GM18861 (cell line): ENCODE data around the gene S100A10.

Experiments used
- ATAC-seq: cut with Tn5 transposase; IDR thresholded peaks from one replicate; pipeline ENCODE4 v1.9.1; 2021; ENCODE audit not compliant: unreplicated experiment

Gene S100A10

DNA sequence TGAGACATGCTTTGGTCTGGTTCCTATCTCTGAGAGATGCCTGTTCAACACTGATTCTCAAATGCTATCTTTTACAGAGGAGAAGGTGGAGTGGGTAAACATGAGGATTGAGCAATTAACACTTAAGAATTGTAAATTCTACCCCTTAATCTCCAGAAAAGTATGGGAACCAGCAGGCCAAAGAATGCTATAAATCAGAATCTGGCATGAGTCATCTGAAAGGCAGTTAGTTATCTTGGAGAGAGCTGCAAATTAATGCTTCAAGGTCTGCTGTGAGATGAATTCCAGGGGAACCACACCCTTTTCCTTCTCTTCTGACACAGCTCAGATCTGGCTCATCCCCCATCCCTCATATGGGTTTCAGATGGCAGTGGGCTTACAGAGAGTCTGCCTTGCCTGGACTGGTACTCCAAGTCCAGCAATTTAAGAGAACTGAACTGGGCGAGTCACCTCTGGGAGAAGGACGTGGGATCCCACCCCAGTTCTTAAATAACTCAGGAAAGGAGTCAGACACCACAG is 5.2 kb downstream of the S100A10 start:
- ATAC-seq: no peak

GRCh38 chr1:151986501-151987190 is 7.0 kb downstream of the S100A10 start:
- ATAC-seq: no peak

- ATAC-seq: no peak
These were observed 7.9 kb downstream of the S100A10 start for GRCh38 chr1:151985768-151986167.

DNA sequence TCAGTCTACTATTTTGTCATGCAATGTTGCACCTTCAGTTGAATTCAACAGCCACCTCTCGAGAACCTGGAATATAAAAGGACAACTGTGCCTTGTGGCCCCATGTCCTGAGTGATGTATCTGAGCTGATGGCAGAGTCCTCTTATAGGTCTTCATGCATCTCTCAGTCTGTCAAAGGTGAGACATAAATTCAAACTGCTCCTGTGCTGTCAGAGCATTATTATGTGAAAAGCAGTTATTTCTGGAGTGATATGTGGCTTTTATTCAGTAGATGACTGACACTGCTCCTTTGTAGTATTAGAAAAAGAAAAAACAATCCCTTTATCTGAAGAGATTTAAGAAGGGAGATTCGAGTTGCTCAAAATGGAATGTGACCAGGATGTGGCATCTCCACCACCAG is 8.4 kb downstream of the S100A10 start:
- ATAC-seq: no peak

DNA sequence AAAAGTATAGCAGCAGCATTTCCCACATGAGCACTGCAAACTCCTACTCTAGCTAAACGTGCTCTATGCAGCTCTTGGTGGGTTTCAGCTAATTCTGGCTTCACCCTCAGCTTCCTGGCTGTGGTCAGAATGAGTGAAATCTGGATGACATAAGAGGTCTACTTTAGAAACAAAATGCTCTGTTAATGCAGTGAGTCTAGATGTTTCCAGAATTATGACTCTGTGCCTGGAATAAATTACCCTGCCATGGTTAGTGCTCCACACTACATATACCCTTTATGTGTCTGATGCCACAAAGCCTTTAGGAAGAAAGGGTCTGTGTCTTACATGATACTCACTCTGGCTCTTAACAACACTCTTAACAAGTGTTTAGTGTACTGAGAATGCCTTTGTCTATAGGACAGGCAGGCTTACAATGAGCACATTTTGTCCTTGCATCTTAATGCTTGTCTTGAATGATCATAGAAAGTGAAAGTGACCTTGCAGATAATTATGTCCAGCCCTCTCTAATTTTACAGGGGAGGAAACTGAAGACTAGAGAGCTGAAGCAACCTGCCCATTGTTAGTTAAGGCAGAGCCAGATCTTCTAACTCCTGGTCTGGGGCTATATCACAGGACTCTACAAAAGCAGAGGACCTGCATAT is 9.2 kb downstream of the S100A10 start:
- no peak for ATAC-seq

- no peak for ATAC-seq
These were observed 11.2 kb downstream of the S100A10 start for GRCh38 chr1:151982300-151983005.

- no peak for ATAC-seq
These were observed 12.5 kb downstream of the S100A10 start for GRCh38 chr1:151981178-151981525.

- ATAC-seq: no peak
These were observed 13.1 kb downstream of the S100A10 start for GRCh38 chr1:151980287-151981177.

- ATAC-seq: no peak
These were observed 14.7 kb downstream of the S100A10 start for GRCh38 chr1:151978922-151979321.

DNA sequence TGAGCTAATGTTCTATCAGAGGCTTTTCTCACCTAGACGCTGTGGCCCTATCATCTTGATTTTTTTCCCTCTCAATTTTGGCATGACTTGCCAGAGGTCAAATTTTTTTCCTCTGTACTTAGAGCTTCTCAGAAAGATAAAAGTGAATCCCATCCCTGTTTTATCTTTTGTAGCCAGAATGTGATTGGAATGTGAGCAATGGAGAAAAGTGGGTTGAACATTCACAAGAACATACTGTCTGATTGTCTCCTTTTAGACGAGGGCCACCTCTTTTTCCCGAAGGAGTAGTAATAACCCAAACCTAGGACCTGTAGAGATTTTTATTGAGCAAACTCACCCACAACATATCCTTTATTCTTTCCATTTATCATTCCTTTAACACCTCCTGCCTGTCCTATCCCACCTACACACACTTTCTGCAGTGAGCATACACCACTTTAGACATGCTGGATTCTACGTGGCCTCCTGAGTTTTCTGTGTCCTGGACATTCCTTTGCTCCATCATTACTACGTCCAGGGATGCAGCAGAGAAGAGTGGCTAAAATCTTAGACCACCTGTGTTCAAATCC is 15.9 kb downstream of the S100A10 start:
- ATAC-seq: no peak

- ATAC-seq: no peak
These were observed 16.8 kb downstream of the S100A10 start for GRCh38 chr1:151976858-151977257.

DNA sequence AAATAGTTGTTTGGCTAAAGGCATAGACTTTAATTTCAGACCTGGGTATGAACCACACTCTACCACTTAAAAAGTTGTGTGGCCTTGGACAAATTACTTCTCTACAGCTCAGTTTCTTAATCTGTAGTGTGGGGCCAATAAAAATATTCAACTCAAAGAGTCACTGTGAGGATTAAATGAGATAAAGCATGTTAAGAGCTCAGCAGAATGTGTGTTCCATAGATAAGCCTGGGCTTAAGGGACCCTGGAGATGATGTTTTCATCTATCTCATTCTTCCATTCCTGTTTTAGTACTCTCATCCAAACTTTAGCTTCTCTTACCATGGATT is 17.7 kb downstream of the S100A10 start:
- no peak for ATAC-seq

- no peak for ATAC-seq
These were observed 18.2 kb downstream of the S100A10 start for GRCh38 chr1:151975311-151976014.

GRCh38 chr1:151972542-151973248 is 21.0 kb downstream of the S100A10 start:
- ATAC-seq: no peak

- no peak for ATAC-seq
These were observed 23.0 kb downstream of the S100A10 start for GRCh38 chr1:151970626-151971025.

- ATAC-seq: no peak
These were observed 23.5 kb downstream of the S100A10 start for GRCh38 chr1:151970128-151970527.

DNA sequence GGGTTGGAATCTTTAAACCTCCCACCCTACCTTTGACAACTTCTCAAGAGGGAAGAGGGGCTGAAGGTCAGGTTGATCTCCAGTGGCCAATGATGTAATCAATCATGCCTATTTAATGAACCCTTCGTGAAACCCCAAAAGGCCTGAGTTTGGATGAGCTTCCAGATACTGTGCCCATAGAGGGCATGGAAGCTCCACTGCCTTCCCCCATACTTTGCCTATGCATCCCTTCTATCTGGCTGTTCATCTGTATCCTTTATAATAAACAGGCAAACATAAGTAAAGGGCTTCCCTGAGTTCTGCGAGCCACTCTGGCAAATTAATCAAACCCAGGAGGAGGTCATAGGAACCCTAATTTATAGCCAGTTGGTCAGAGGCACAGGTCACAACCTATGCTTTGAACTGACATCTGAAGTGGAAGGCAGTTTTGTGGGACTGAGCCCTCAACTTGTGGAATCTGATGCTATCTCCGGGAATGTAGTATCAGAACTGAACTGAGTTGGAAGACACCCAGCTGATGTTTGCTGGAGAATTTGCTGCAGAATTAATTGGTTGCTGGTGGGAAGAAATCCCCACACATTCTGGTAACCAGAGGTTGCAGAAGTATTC is 24.8 kb downstream of the S100A10 start:
- ATAC-seq: no peak

GRCh38 chr1:151968058-151968457 is 25.6 kb downstream of the S100A10 start:
- no peak for ATAC-seq

DNA sequence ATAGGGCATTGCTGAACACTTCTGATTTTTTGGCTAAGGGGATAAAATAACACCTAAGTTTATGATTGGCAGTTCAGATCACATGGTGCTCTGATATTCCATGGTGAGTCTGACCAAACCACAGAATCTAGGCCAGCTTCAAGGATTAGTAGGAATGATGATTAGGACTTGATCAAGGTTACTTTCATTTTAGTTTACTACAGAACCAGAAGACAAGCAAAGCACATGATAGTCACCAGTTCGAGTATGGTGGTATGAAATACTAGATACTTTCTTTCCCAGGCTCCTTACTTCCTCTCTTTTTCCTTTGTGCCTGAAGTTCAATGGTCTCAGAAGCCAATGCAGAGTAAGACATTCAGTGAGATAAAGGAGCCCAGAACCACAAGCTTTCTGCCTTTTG is 26.6 kb downstream of the S100A10 start:
- no peak for ATAC-seq
